GM21367 (cell line): Measurements from ENCODE around the gene APOL1.

ENCODE experiments used
- ATAC-seq: cut with Tn5 transposase; IDR thresholded peaks from one replicate; pipeline ENCODE4 v1.9.1; 2021; ENCODE audit not compliant: unreplicated experiment

The APOL1 gene

GRCh38 chr22:36305813-36306212 is 52.9 kb downstream of the APOL1 start:
- no peak for ATAC-seq

GRCh38 chr22:36306227-36306626 is 53.3 kb downstream of the APOL1 start:
- ATAC-seq: no peak

- ATAC-seq: no peak
These were observed 55.9 kb downstream of the APOL1 start for GRCh38 chr22:36308880-36309279.

GRCh38 chr22:36311386-36312085 is 58.6 kb downstream of the APOL1 start:
- ATAC-seq: no peak

- ATAC-seq: no peak
These were observed 62.4 kb downstream of the APOL1 start for GRCh38 chr22:36315325-36315724.

GRCh38 chr22:36316419-36316818 is 63.5 kb downstream of the APOL1 start:
- ATAC-seq: no peak
